CD14-positive monocyte (primary cell): ENCODE measurements around the gene JMJD6. TPM values are rescaled to one million over a fixed set of nuclear protein-coding genes. Genes with fewer than 3 reads are reported as not detected.

Experiments used
- DNase-seq, 3 donors: peaks; one replicate each; pipeline ENCODE4 v3.0.0-alpha.2; 2011 to 2022
- H2AFZ ChIP-seq: 2 replicates; pipeline ENCODE4 v1.6.0; 2012; ENCODE audit warnings: mild to moderate bottlenecking, low read depth, low read length, inconsistent platforms; ENCODE audit not compliant: insufficient read depth, poor library complexity, severe bottlenecking
- H3K27ac ChIP-seq, 2 donors: 1 replicate in 1 of 2; 2 replicates in 1 of 2; pipeline ENCODE4 v1.5.1; 2012 to 2013; ENCODE audit warnings: low read length in 2 of 2, control low read depth in 1 of 2, inconsistent platforms in 1 of 2, low read depth in 1 of 2, mild to moderate bottlenecking in 1 of 2
- H3K27me3 ChIP-seq, 2 donors: one replicate each; pipeline versions ENCODE4 v1.6.0 to v1.6.1; 2011 to 2013; ENCODE audit warnings: low read length in 2 of 2; ENCODE audit not compliant: control insufficient read depth in 2 of 2, insufficient read depth in 2 of 2
- H3K36me3 ChIP-seq, 2 donors: replicated peaks in 1 of 2; 1 replicate in 1 of 2; 2 replicates in 1 of 2; pipeline versions ENCODE4 v1.5.1 to v1.6.1; 2012 to 2013; ENCODE audit warnings: low read length in 2 of 2, control low read depth in 1 of 2, inconsistent platforms in 1 of 2, mild to moderate bottlenecking in 1 of 2; ENCODE audit not compliant: insufficient read depth in 2 of 2, control insufficient read depth in 1 of 2
- H3K4me1 ChIP-seq, 2 donors: 1 replicate in 1 of 2; 2 replicates in 1 of 2; pipeline versions ENCODE4 v1.5.1 to v1.6.1; 2012 to 2013; ENCODE audit warnings: low read length in 2 of 2, control low read depth in 1 of 2, inconsistent platforms in 1 of 2, mild to moderate bottlenecking in 1 of 2, moderate library complexity in 1 of 2; ENCODE audit not compliant: insufficient read depth in 2 of 2, control insufficient read depth in 1 of 2
- H3K4me2 ChIP-seq: replicated peaks from 2 replicates; pipeline ENCODE3; 2012; ENCODE audit warnings: low read length, moderate library complexity, mild to moderate bottlenecking; ENCODE audit not compliant: poor library complexity, severe bottlenecking; ENCODE audit errors: extremely low read depth
- H3K4me3 ChIP-seq, 3 experiments: fragments of 200-600 bp in 1 of 3; sonication (generic) in 1 of 3; replicated peaks in 1 of 3; 1 replicate in 2 of 3; 2 replicates in 1 of 3; pipeline ENCODE4 v1.5.1; 2011 to 2013; ENCODE audit warnings: low read length in 3 of 3, mild to moderate bottlenecking in 3 of 3, control low read depth in 2 of 3, low read depth in 2 of 3, inconsistent platforms in 1 of 3, moderate library complexity in 1 of 3
- H3K79me2 ChIP-seq: 2 replicates; pipeline ENCODE4 v1.6.0; 2012; ENCODE audit warnings: mild to moderate bottlenecking, control low read depth, inconsistent platforms, low read length, moderate library complexity; ENCODE audit not compliant: insufficient read depth
- H3K9ac ChIP-seq: 2 replicates; pipeline ENCODE4 v1.6.0; 2017; ENCODE audit warnings: low read length, mild to moderate bottlenecking; ENCODE audit not compliant: insufficient read depth, poor library complexity, severe bottlenecking
- H3K9me3 ChIP-seq, 2 donors: replicated peaks in 1 of 2; 1 replicate in 1 of 2; 2 replicates in 1 of 2; pipeline versions ENCODE4 v1.5.1 to v1.6.1; 2012 to 2013; ENCODE audit warnings: low read length in 2 of 2, control low read depth in 1 of 2; ENCODE audit not compliant: control insufficient read depth in 1 of 2, insufficient read depth in 1 of 2
- H4K20me1 ChIP-seq: 2 replicates; pipeline ENCODE4 v1.6.0; 2012; ENCODE audit warnings: mild to moderate bottlenecking, low read length, control low read depth, moderate library complexity; ENCODE audit not compliant: insufficient read depth
- H3K27ac Mint-ChIP-seq, 7 donors: one replicate each; pipeline ENCODE4 v1.8.0; 2020; ENCODE audit warnings: mild to moderate bottlenecking in 7 of 7, mixed read lengths in 7 of 7, moderate library complexity in 6 of 7, inconsistent platforms in 2 of 7
- H3K27me3 Mint-ChIP-seq, 3 donors: one replicate each; pipeline ENCODE4 v1.8.0; 2021 to 2022; ENCODE audit warnings: low read depth in 3 of 3, mild to moderate bottlenecking in 3 of 3, mixed read lengths in 3 of 3, moderate library complexity in 3 of 3, inconsistent platforms in 1 of 3
- H3K36me3 Mint-ChIP-seq, 2 donors: one replicate each; pipeline ENCODE4 v1.8.0; 2020; ENCODE audit warnings: mixed read lengths in 2 of 2, inconsistent platforms in 1 of 2, mild to moderate bottlenecking in 1 of 2
- H3K4me1 Mint-ChIP-seq: one replicate; pipeline ENCODE4 v1.8.0; 2020; ENCODE audit warnings: mild to moderate bottlenecking, mixed read lengths
- H3K4me3 Mint-ChIP-seq, 2 donors: one replicate each; pipeline ENCODE4 v1.8.0; 2020; ENCODE audit warnings: mild to moderate bottlenecking in 2 of 2, mixed read lengths in 2 of 2, moderate library complexity in 1 of 2
- H3K9me3 Mint-ChIP-seq, 7 donors: one replicate each; pipeline ENCODE4 v1.8.0; 2020 to 2022; ENCODE audit warnings: mixed read lengths in 7 of 7, mild to moderate bottlenecking in 6 of 7, moderate library complexity in 6 of 7, inconsistent platforms in 2 of 7
- CTCF ChIP-seq: fragments of 200-600 bp; IDR thresholded peaks from one replicate; pipeline ENCODE4 v1.8.0; 2022; ENCODE audit warnings: antibody characterized with exemption, mild to moderate bottlenecking
- WGBS: methylation state at CpG from one replicate; pipeline ENCODE4 v1.1.5; 2013; ENCODE audit warnings: missing lambda C conversion rate; ENCODE audit not compliant: insufficient coverage; 5-methylcytosine and 5-hydroxymethylcytosine counted together
- intact Hi-C, 2 donors: fragments of 100-400 bp; cut with micrococcal nuclease; formaldehyde crosslinking; loops; one replicate each; pipeline versions ENCODE4 v1.15.0 to v1.15.1; 2023
- polyA plus RNA-seq, 3 donors: library from polyadenylated mRNA; depleted of rRNA in 1 of 3; unstranded in 2 of 3; stranded (reverse) in 1 of 3; fragments of 300-500 nt in 2 of 3; fragments of >200 nt in 1 of 3; fragmentation: Illumina TruSeq in 2 of 3; gene quantifications; 1 replicate in 2 of 3; 2 replicates in 1 of 3; pipeline ENCODE4 v1.2.3, GENCODE V29; 2012 to 2021

The JMJD6 gene
- polyA plus RNA-seq, 3 donors, result 24.6 to 75.0 (median 26.2) TPM

GRCh38 chr17:76688165-76688622 lies 38.2 kb downstream of the JMJD6 start:
- H3K9ac ChIP-seq, result no peak overlapping the region
- H4K20me1 ChIP-seq, result no peaks in the 10 kb centered on the region
- no peaks in the 10 kb centered on the region for H3K36me3 ChIP-seq
- Mint-ChIP-seq H3K27ac (peak overlapping the region in 1 of 7 donors; percentile 82), H3K9me3 (no peaks in the 10 kb centered on the region), H3K4me3 (no peak overlapping the region), H3K36me3 (no peaks in the 10 kb centered on the region), H3K27me3 (peaks cover 0 to 6% (median 2%) of the 10 kb centered on the region in 3 donors), H3K4me1 (no peaks in the 10 kb centered on the region)
- H3K79me2 ChIP-seq, result no peaks in the 10 kb centered on the region
- no peak for TF ChIP-seq CTCF
- 91% methylated on average over 10 of the region's 11 CpGs for WGBS
- H3K4me2 ChIP-seq, result no peak overlapping the region
- no peak overlapping the region for H3K4me3 ChIP-seq
- intact Hi-C loops, result no loop called here
- no peak overlapping the region for H3K27ac ChIP-seq
- H3K4me1 ChIP-seq, result no peaks in the 10 kb centered on the region
- no peak overlapping the region for H2AFZ ChIP-seq
- H3K9me3 ChIP-seq, result no peaks in the 10 kb centered on the region
- DNase-seq, result no peak
- no peaks in the 10 kb centered on the region for H3K27me3 ChIP-seq

DNA sequence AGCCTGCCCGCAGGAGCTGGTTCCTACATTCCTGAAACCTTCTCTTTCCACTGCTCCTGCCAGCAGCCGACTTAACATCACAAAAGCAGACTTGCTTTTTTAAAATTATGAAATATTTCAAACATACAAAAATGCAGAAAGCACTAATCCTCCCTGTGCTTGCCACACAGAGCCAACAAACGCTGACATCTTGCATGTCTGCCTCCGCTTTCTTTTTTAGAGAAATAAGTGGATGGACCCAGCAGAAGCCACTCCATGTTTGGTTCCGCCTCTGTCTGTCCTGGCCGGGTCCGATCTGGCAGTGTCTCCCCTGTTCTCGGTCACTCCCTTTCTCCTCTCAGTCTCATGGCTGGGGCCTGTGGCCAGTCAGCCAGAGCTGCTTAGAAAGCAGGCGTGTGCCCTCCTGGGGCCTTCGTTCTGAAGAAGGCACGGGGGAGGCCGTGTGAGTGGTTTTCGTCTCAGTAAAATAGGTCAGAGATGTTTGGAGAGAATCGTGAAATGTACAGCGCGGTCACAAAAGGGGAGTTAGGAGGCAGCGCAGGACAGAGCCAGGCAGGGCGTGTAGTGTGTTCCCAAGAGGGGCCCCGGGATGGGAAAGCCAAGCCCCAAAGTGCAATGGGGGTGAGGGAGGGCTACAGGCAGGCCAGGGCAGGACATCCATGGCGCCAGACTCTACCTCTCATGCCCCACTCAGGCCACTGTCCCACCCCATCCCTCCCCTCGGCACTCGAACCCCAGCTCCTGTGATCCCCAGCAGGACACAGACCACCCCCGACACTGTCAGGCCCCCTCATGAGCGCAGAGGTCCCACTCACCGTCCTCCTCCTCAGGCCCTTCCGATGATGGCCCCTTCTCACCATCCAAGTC lies 38.9 kb downstream of the JMJD6 start:
- H3K4me1 ChIP-seq, result no peaks in the 10 kb centered on the region
- intact Hi-C loops, result no loop called here
- H3K36me3 ChIP-seq, result no peaks in the 10 kb centered on the region
- Mint-ChIP-seq H3K36me3 (no peaks in the 10 kb centered on the region), H3K4me3 (no peak overlapping the region), H3K27me3 (peaks cover 0 to 2% (median 2%) of the 10 kb centered on the region in 3 donors), H3K9me3 (no peaks in the 10 kb centered on the region), H3K27ac (no peak overlapping the region), H3K4me1 (no peaks in the 10 kb centered on the region)
- H3K9ac ChIP-seq, result no peak overlapping the region
- TF ChIP-seq CTCF, result no peak
- H4K20me1 ChIP-seq, result no peaks in the 10 kb centered on the region
- DNase-seq, result no peak
- 94% methylated on average over 14 of the region's 26 CpGs for WGBS
- no peak overlapping the region for H2AFZ ChIP-seq
- no peaks in the 10 kb centered on the region for H3K79me2 ChIP-seq
- H3K27me3 ChIP-seq, result no peaks in the 10 kb centered on the region
- no peak overlapping the region for H3K27ac ChIP-seq
- no peaks in the 10 kb centered on the region for H3K9me3 ChIP-seq
- no peak overlapping the region for H3K4me2 ChIP-seq
- no peak overlapping the region for H3K4me3 ChIP-seq
